H1 (cell line): ENCODE data around the gene ZCRB1. TPM values are rescaled to one million over a fixed set of nuclear protein-coding genes. Genes with fewer than 3 reads are reported as not detected.

Source experiments
- CTCF ChIA-PET: fragments of 300-600 bp; sonication (Branson Sonifier 250); formaldehyde crosslinking; loops from one replicate; lab custom pipeline; 2021; ENCODE audit not compliant: partially characterized antibody; lab: Charles Lee
- POLR2A ChIA-PET: fragments of 300-600 bp; sonication (Branson Sonifier 250); formaldehyde crosslinking; loops from one replicate; lab custom pipeline; 2021; ENCODE audit warnings: inconsistent platforms; ENCODE audit not compliant: partially characterized antibody; lab: Charles Lee
- DNase-seq, 2 experiments: peaks; one replicate each; pipeline versions ENCODE4 v3.0.0 to v3.0.0-alpha.2; 2010 to 2022; ENCODE audit warnings: low spot score in 2 of 2, low read depth in 1 of 2, mixed read lengths in 1 of 2
- FAIRE-seq: peaks from 2 replicates; lab custom pipeline; 2011; peaks lifted over from hg19 to GRCh38; lab: Jason Lieb, UNC
- H2AFZ ChIP-seq: 2 replicates; pipeline ENCODE4 v1.8.1; 2012; ENCODE audit warnings: low read length, inconsistent platforms
- H2AK5ac ChIP-seq: 2 replicates; pipeline ENCODE4 v1.6.1; 2013; ENCODE audit warnings: low read depth, low read length
- H2BK120ac ChIP-seq: replicated peaks from 2 replicates; pipeline ENCODE3; 2013; ENCODE audit warnings: low read depth, low read length, inconsistent platforms
- H2BK12ac ChIP-seq: 2 replicates; pipeline ENCODE4 v1.6.1; 2013; ENCODE audit warnings: low read depth, low read length
- H2BK15ac ChIP-seq: 2 replicates; pipeline ENCODE4 v1.6.1; 2013; ENCODE audit warnings: low read length
- H2BK20ac ChIP-seq: 2 replicates; pipeline ENCODE4 v1.6.1; 2013; ENCODE audit warnings: low read length
- H2BK5ac ChIP-seq: 2 replicates; pipeline ENCODE4 v1.6.1; 2013; ENCODE audit warnings: low read depth, low read length
- H3K14ac ChIP-seq: 2 replicates; pipeline ENCODE4 v1.6.1; 2013; ENCODE audit warnings: inconsistent platforms; ENCODE audit not compliant: insufficient read length
- H3K18ac ChIP-seq: 2 replicates; pipeline ENCODE4 v1.6.1; 2013; ENCODE audit warnings: low read length; ENCODE audit errors: extremely low read depth
- H3K23ac ChIP-seq: 2 replicates; pipeline ENCODE4 v1.6.1; 2013; ENCODE audit warnings: inconsistent platforms; ENCODE audit not compliant: insufficient read length
- H3K23me2 ChIP-seq: 2 replicates; pipeline ENCODE4 v1.6.1; 2013; ENCODE audit warnings: low read depth, low read length
- H3K27ac ChIP-seq: 2 replicates; pipeline ENCODE4 v1.6.1; 2011; ENCODE audit warnings: low read depth, low read length, inconsistent platforms
- H3K27me3 ChIP-seq, 4 experiments: replicated peaks in 1 of 4; 1 replicate in 1 of 4; 2 replicates in 3 of 4; pipeline versions ENCODE4 v1.6.1 to v1.8.1; 2011 to 2013; ENCODE audit warnings: low read length in 3 of 4, mild to moderate bottlenecking in 3 of 4, inconsistent platforms in 2 of 4, mixed read lengths in 2 of 4, moderate library complexity in 1 of 4; ENCODE audit not compliant: control insufficient read depth in 3 of 4, insufficient read depth in 3 of 4; ENCODE audit errors: extremely low read depth in 1 of 4
- H3K36me3 ChIP-seq, 4 experiments: 2 replicates each; pipeline versions ENCODE4 v1.6.1 to v1.8.1; 2011 to 2013; ENCODE audit warnings: mild to moderate bottlenecking in 4 of 4, low read length in 3 of 4, moderate library complexity in 2 of 4, control low read depth in 1 of 4, inconsistent platforms in 1 of 4; ENCODE audit not compliant: insufficient read depth in 4 of 4, control insufficient read depth in 2 of 4
- H3K4ac ChIP-seq: replicated peaks from 2 replicates; pipeline ENCODE3; 2013; ENCODE audit warnings: low read length, low read depth, mixed read lengths, inconsistent platforms; ENCODE audit not compliant: insufficient read length
- H3K4me1 ChIP-seq, 4 experiments: replicated peaks in 1 of 4; 1 replicate in 1 of 4; 2 replicates in 3 of 4; pipeline versions ENCODE4 v1.6.1 to v1.8.1; 2011 to 2013; ENCODE audit warnings: low read length in 3 of 4, inconsistent platforms in 2 of 4, mixed read lengths in 1 of 4; ENCODE audit not compliant: insufficient read depth in 4 of 4, control insufficient read depth in 3 of 4
- H3K4me2 ChIP-seq, 2 experiments: 2 replicates each; pipeline versions ENCODE4 v1.6.1 to v1.8.1; 2011 to 2013; ENCODE audit warnings: low read depth in 2 of 2, low read length in 2 of 2, control low read depth in 1 of 2, inconsistent platforms in 1 of 2, mild to moderate bottlenecking in 1 of 2; ENCODE audit not compliant: insufficient read depth in 1 of 2
- H3K4me3 ChIP-seq, 4 experiments: fragments of 200-600, 300-600 bp in 1 of 4; sonication (generic), shearing (Covaris generic), sonication (Bioruptor Twin) in 1 of 4; 2 replicates each; pipeline versions ENCODE4 v1.5.1 to v1.8.1; 2011 to 2016; ENCODE audit warnings: low read length in 4 of 4, low read depth in 3 of 4, control low read depth in 2 of 4, inconsistent platforms in 2 of 4, mild to moderate bottlenecking in 2 of 4, mixed read lengths in 1 of 4, moderate library complexity in 1 of 4; ENCODE audit not compliant: insufficient read depth in 2 of 4; ENCODE audit errors: extremely low read depth in 1 of 4
- H3K56ac ChIP-seq: replicated peaks from 2 replicates; pipeline ENCODE3; 2013; ENCODE audit warnings: low read depth, mild to moderate bottlenecking, mixed read lengths, low read length, inconsistent platforms; ENCODE audit not compliant: insufficient read length
- H3K79me1 ChIP-seq: 2 replicates; pipeline ENCODE4 v1.6.1; 2013; ENCODE audit warnings: low read depth, low read length, control low read depth
- H3K79me2 ChIP-seq, 2 experiments: 2 replicates each; pipeline versions ENCODE4 v1.6.1 to v1.8.1; 2012 to 2013; ENCODE audit warnings: low read length in 2 of 2, mild to moderate bottlenecking in 2 of 2, inconsistent platforms in 1 of 2; ENCODE audit not compliant: insufficient read depth in 2 of 2, control insufficient read depth in 1 of 2
- H3K9ac ChIP-seq, 4 experiments: replicated peaks in 1 of 4; 1 replicate in 1 of 4; 2 replicates in 3 of 4; pipeline versions ENCODE4 v1.6.1 to v1.8.1; 2011 to 2013; ENCODE audit warnings: low read depth in 3 of 4, low read length in 3 of 4, control low read depth in 2 of 4, mild to moderate bottlenecking in 2 of 4, moderate library complexity in 2 of 4, inconsistent platforms in 1 of 4; ENCODE audit errors: extremely low read depth in 1 of 4
- H3K9me3 ChIP-seq, 2 experiments: 2 replicates each; pipeline versions ENCODE4 v1.6.1 to v1.8.1; 2012 to 2013; ENCODE audit warnings: mild to moderate bottlenecking in 2 of 2, moderate library complexity in 2 of 2, control low read depth in 1 of 2, inconsistent platforms in 1 of 2, low read depth in 1 of 2, low read length in 1 of 2, mixed read lengths in 1 of 2; ENCODE audit not compliant: insufficient read depth in 2 of 2
- H4K20me1 ChIP-seq, 2 experiments: replicated peaks in 1 of 2; 2 replicates each; pipeline versions ENCODE3 to v1.8.1; 2011 to 2013; ENCODE audit warnings: inconsistent platforms in 2 of 2, low read length in 2 of 2, mild to moderate bottlenecking in 1 of 2; ENCODE audit not compliant: insufficient read depth in 2 of 2, control insufficient read depth in 1 of 2
- H4K5ac ChIP-seq: 2 replicates; pipeline ENCODE4 v1.6.1; 2013; ENCODE audit warnings: low read length, low read depth, mixed read lengths, inconsistent platforms; ENCODE audit not compliant: insufficient read length
- H4K8ac ChIP-seq: 2 replicates; pipeline ENCODE4 v1.8.0; 2013; ENCODE audit warnings: mild to moderate bottlenecking, moderate library complexity, low read length, inconsistent platforms; ENCODE audit not compliant: insufficient read depth; ENCODE audit errors: extremely low read depth
- H4K91ac ChIP-seq: replicated peaks from 2 replicates; pipeline ENCODE3; 2013; ENCODE audit warnings: low read length, mixed read lengths, inconsistent platforms; ENCODE audit not compliant: insufficient read length
- CBX5 ChIP-seq: fragments of 300-800, 300-1000 bp; sonication (generic); IDR thresholded peaks from 2 replicates; pipeline ENCODE4 v1.7.1; 2016; ENCODE audit warnings: antibody characterized with exemption, low read length, low read depth
- CEBPB ChIP-seq: IDR thresholded peaks from 2 replicates; pipeline ENCODE4 v1.6.1; 2012; ENCODE audit warnings: low read depth, low read length
- CREB1 ChIP-seq: IDR thresholded peaks from 2 replicates; pipeline ENCODE4 v1.6.1; 2012; ENCODE audit warnings: inconsistent platforms
- EP300 ChIP-seq, 2 experiments: IDR thresholded peaks; 1 replicate in 1 of 2; 2 replicates in 1 of 2; pipeline ENCODE4 v1.6.1; 2011 to 2012; ENCODE audit warnings: low read depth in 2 of 2, low read length in 2 of 2, mild to moderate bottlenecking in 2 of 2, borderline replicate concordance in 1 of 2, inconsistent platforms in 1 of 2, moderate library complexity in 1 of 2
- KDM5A ChIP-seq: fragments of 200-600 bp; IDR thresholded peaks from 2 replicates; pipeline ENCODE4 v1.7.1; 2012; ENCODE audit warnings: mild to moderate bottlenecking, low read length, inconsistent platforms, mixed read lengths
- POLR2AphosphoS5 ChIP-seq: IDR thresholded peaks from 2 replicates; pipeline ENCODE4 v1.6.1; 2011; ENCODE audit warnings: low read depth, low read length
- SP1 ChIP-seq: IDR thresholded peaks from 2 replicates; pipeline ENCODE4 v1.6.1; 2011; ENCODE audit warnings: low read depth, low read length
- SUZ12 ChIP-seq: fragments of 200-600 bp; sonication (generic); IDR thresholded peaks from 2 replicates; pipeline ENCODE4 v1.6.1; 2012; ENCODE audit warnings: mild to moderate bottlenecking, inconsistent platforms, low read length, moderate library complexity, mixed read lengths
- TBP ChIP-seq: IDR thresholded peaks from 2 replicates; pipeline ENCODE4 v1.6.1; 2011; ENCODE audit warnings: low read depth, low read length, improper control_type of control experiment
- WGBS, 2 experiments: shearing (Covaris generic) in 1 of 2; methylation state at CpG; one replicate each; pipeline versions ENCODE4 v1.1.6 to v1.1.7; 2013 to 2015; ENCODE audit warnings: low lambda C conversion rate in 2 of 2, mixed read lengths in 2 of 2, inconsistent platforms in 1 of 2, low coverage in 1 of 2, missing lambda C conversion rate in 1 of 2; ENCODE audit not compliant: insufficient replicate concordance in 2 of 2, insufficient coverage in 1 of 2, insufficient read length in 1 of 2; ENCODE audit errors: extremely low coverage in 1 of 2, missing lambda C conversion rate in 1 of 2; 5-methylcytosine and 5-hydroxymethylcytosine counted together
- polyA plus RNA-seq, 7 experiments: library from polyadenylated mRNA; depleted of rRNA in 3 of 7; stranded (reverse) in 5 of 7; unstranded in 2 of 7; fragments of >200 nt in 5 of 7; fragments of 200-250 nt in 2 of 7; gene quantifications; 1 replicate in 5 of 7; 2 replicates in 1 of 7; 4 replicates in 1 of 7; pipeline versions ENCODE4 v1.2.1 to v1.2.3, GENCODE V29; 2011 to 2013; ENCODE audit warnings: missing spikeins in 2 of 7, mixed read lengths in 2 of 7
- total RNA-seq: library from RNA; stranded (reverse); fragmentation: NEBNext Ultra II Directional; extraction: Animal tissue kit (Norgen Biotek cat#: 25700); gene quantifications from 2 replicates; pipeline ENCODE4 v1.2.1, GENCODE V29; 2021

Gene ZCRB1
- total and polyA plus RNA-seq, 2 of the 8 experiments (the other 6 are each of a cell fraction or from before 2014, with no cell fraction given): 22.0 to 52.5 TPM

GRCh38 chr12:42282294-42282693 lies 43.6 kb downstream of the ZCRB1 start:
- Histone ChIP-seq H3K27ac (no peak overlapping the region), H2BK5ac (no peak overlapping the region), H3K18ac (no peak overlapping the region), H4K91ac (no peak overlapping the region), H3K56ac (no peak overlapping the region)
- POLR2A ChIA-PET: no interaction called here
- 95% methylated on average over 2 of the region's 2 CpGs; no CpG with 5 or more reads in 1 of the 2 experiments for WGBS, 2 experiments
- TF ChIP-seq SP1: no peak
- TF ChIP-seq KDM5A: no peak
- TF ChIP-seq EP300 (IDR thresholded peaks at IDR 0.05; ENCODE audit: borderline replicate concordance in 1 of 2, low read depth in 2 of 2, low read length in 2 of 2): no peak
- no peak for TF ChIP-seq CBX5
- no peak for TF ChIP-seq TBP
- TF ChIP-seq CEBPB: no peak
- no peak for TF ChIP-seq SUZ12
- no peak for TF ChIP-seq CREB1
- no peak for TF ChIP-seq POLR2AphosphoS5
- TF ChIP-seq, all 59 proteins: peak for 0
- H3K36me3 ChIP-seq: no peaks in the 10 kb centered on the region
- no peak overlapping the region for H3K9ac ChIP-seq
- no peak overlapping the region for H2AK5ac ChIP-seq
- no peak overlapping the region for H2BK15ac ChIP-seq
- no peaks in the 10 kb centered on the region for H3K23me2 ChIP-seq
- no peak overlapping the region for H4K5ac ChIP-seq
- CTCF ChIA-PET: interaction anchor here (0.9 kb wide), 2 partner anchors 9 to 25 kb away, joined by 3 read pairs; no protein-coding TSS in a partner anchor
- no peak overlapping the region for H2BK120ac ChIP-seq
- no peak overlapping the region for H3K4me2 ChIP-seq
- no peaks in the 10 kb centered on the region for H3K79me1 ChIP-seq
- no peaks in the 10 kb centered on the region for H3K9me3 ChIP-seq
- H3K14ac ChIP-seq: no peak overlapping the region
- H3K4me3 ChIP-seq: no peak overlapping the region
- H4K8ac ChIP-seq: no peak overlapping the region
- no peak overlapping the region for H2BK20ac ChIP-seq
- no peaks in the 10 kb centered on the region for H3K79me2 ChIP-seq
- H2BK12ac ChIP-seq: no peak overlapping the region
- FAIRE-seq (peak; percentile 36), DNase-seq (no peak)
- no peaks in the 10 kb centered on the region for H3K27me3 ChIP-seq
- H3K4ac ChIP-seq: no peak overlapping the region
- H2AFZ ChIP-seq: no peak overlapping the region
- H3K23ac ChIP-seq: no peak overlapping the region
- H3K4me1 ChIP-seq: no peaks in the 10 kb centered on the region
- no peaks in the 10 kb centered on the region for H4K20me1 ChIP-seq
